H9 (cell line): ENCODE results near the gene NXPH4. TPM values are rescaled to one million over a fixed set of nuclear protein-coding genes. Genes with fewer than 3 reads are reported as not detected.

ENCODE experiments used
- DNase-seq: peaks from one replicate; pipeline ENCODE4 v3.0.0-alpha.2; 2017
- H2AFZ ChIP-seq: one replicate; pipeline ENCODE4 v1.6.1; 2013; ENCODE audit warnings: mild to moderate bottlenecking, low read length, control low read depth, moderate library complexity
- H2AK5ac ChIP-seq: 2 replicates; pipeline ENCODE4 v1.6.1; 2013; ENCODE audit warnings: low read length, control low read depth, mixed read lengths; ENCODE audit not compliant: insufficient read length
- H2BK120ac ChIP-seq: one replicate; pipeline ENCODE4 v1.6.1; 2013; ENCODE audit warnings: low read depth, mild to moderate bottlenecking, low read length, control low read depth, inconsistent platforms; ENCODE audit not compliant: poor library complexity, severe bottlenecking
- H2BK12ac ChIP-seq: 2 replicates; pipeline ENCODE4 v1.6.1; 2013; ENCODE audit warnings: low read length, control low read depth, mixed read lengths, low read depth; ENCODE audit not compliant: insufficient read length
- H2BK15ac ChIP-seq: 2 replicates; pipeline ENCODE4 v1.6.1; 2013; ENCODE audit warnings: low read depth, low read length, control low read depth
- H2BK20ac ChIP-seq: one replicate; pipeline ENCODE4 v1.6.1; 2013; ENCODE audit warnings: low read depth, mild to moderate bottlenecking, low read length, control low read depth, inconsistent platforms; ENCODE audit not compliant: poor library complexity, severe bottlenecking
- H2BK5ac ChIP-seq: 2 replicates; pipeline ENCODE4 v1.6.1; 2013; ENCODE audit warnings: low read length, control low read depth, mixed read lengths; ENCODE audit not compliant: insufficient read length
- H3K14ac ChIP-seq: 2 replicates; pipeline ENCODE4 v1.6.1; 2013; ENCODE audit warnings: low read length, control low read depth; ENCODE audit not compliant: insufficient read depth
- H3K18ac ChIP-seq: 2 replicates; pipeline ENCODE4 v1.6.1; 2013; ENCODE audit warnings: low read depth, mild to moderate bottlenecking, mixed read lengths, low read length, control low read depth; ENCODE audit not compliant: insufficient read length
- H3K23ac ChIP-seq: 2 replicates; pipeline ENCODE4 v1.6.1; 2013; ENCODE audit warnings: low read length, control low read depth, mixed read lengths, low read depth; ENCODE audit not compliant: insufficient read length
- H3K23me2 ChIP-seq: 2 replicates; pipeline ENCODE4 v1.6.1; 2013; ENCODE audit warnings: low read depth, mild to moderate bottlenecking, mixed read lengths, low read length, control low read depth; ENCODE audit not compliant: insufficient read length, poor library complexity, severe bottlenecking
- H3K27ac ChIP-seq: 2 replicates; pipeline ENCODE4 v1.5.1; 2013; ENCODE audit warnings: low read length, control low read depth, mixed read lengths, low read depth; ENCODE audit not compliant: insufficient read length
- H3K27me3 ChIP-seq: 2 replicates; pipeline ENCODE4 v1.6.1; 2013; ENCODE audit warnings: low read length, control low read depth, inconsistent platforms; ENCODE audit not compliant: insufficient read depth
- H3K4ac ChIP-seq: 2 replicates; pipeline ENCODE4 v1.6.1; 2013; ENCODE audit warnings: low read depth, mild to moderate bottlenecking, control low read depth, inconsistent platforms, low read length, moderate library complexity
- H3K4me1 ChIP-seq: 2 replicates; pipeline ENCODE4 v1.6.1; 2013; ENCODE audit warnings: low read length, control low read depth, inconsistent platforms; ENCODE audit not compliant: insufficient read depth
- H3K4me2 ChIP-seq: 2 replicates; pipeline ENCODE4 v1.6.1; 2013; ENCODE audit warnings: low read length, control low read depth, mixed read lengths; ENCODE audit not compliant: insufficient read length, insufficient read depth
- H3K56ac ChIP-seq: 2 replicates; pipeline ENCODE4 v1.6.1; 2013; ENCODE audit warnings: low read depth, mild to moderate bottlenecking, mixed read lengths, low read length, control low read depth; ENCODE audit not compliant: insufficient read length
- H3K79me1 ChIP-seq: 2 replicates; pipeline ENCODE4 v1.6.1; 2013; ENCODE audit warnings: low read depth, mild to moderate bottlenecking, moderate library complexity, low read length, control low read depth, inconsistent platforms; ENCODE audit not compliant: insufficient read depth, poor library complexity, severe bottlenecking
- H3K79me2 ChIP-seq: 2 replicates; pipeline ENCODE4 v1.6.1; 2013; ENCODE audit warnings: low read length, control low read depth, inconsistent platforms; ENCODE audit not compliant: insufficient read depth
- H3K9ac ChIP-seq: 2 replicates; pipeline ENCODE4 v1.6.1; 2013; ENCODE audit warnings: low read length, control low read depth, mixed read lengths; ENCODE audit not compliant: insufficient read length; ENCODE audit errors: extremely low read depth
- H3K9me3 ChIP-seq: one replicate; pipeline ENCODE4 v1.6.1; 2013; ENCODE audit warnings: low read depth, low read length, inconsistent platforms; ENCODE audit not compliant: control insufficient read depth
- H3T11ph ChIP-seq: one replicate; pipeline ENCODE4 v1.6.1; 2013; ENCODE audit warnings: mild to moderate bottlenecking, low read length, control low read depth, inconsistent platforms
- H4K20me1 ChIP-seq: one replicate; pipeline ENCODE4 v1.6.1; 2013; ENCODE audit not compliant: control insufficient read depth, insufficient read length, insufficient read depth
- H4K5ac ChIP-seq: 2 replicates; pipeline ENCODE4 v1.6.1; 2013; ENCODE audit warnings: low read depth, mild to moderate bottlenecking, mixed read lengths, low read length, control low read depth; ENCODE audit not compliant: insufficient read length
- H4K8ac ChIP-seq: replicated peaks from 2 replicates; pipeline ENCODE4 v1.6.1; 2013; ENCODE audit warnings: low read length, control low read depth, mixed read lengths, low read depth; ENCODE audit not compliant: insufficient read length
- H4K91ac ChIP-seq: 2 replicates; pipeline ENCODE4 v1.6.1; 2013; ENCODE audit warnings: low read depth, mild to moderate bottlenecking, moderate library complexity, mixed read lengths, low read length, control low read depth; ENCODE audit not compliant: insufficient read length
- H3K27ac Mint-ChIP-seq, 3 experiments: 2 replicates in 2 of 3; 3 replicates in 1 of 3; pipeline ENCODE4 v1.8.0; 2020 to 2021; ENCODE audit warnings: mixed read lengths in 3 of 3, mild to moderate bottlenecking in 1 of 3, moderate library complexity in 1 of 3
- H3K27me3 Mint-ChIP-seq: 2 replicates; pipeline ENCODE4 v1.8.0; 2021; ENCODE audit warnings: low read depth, mild to moderate bottlenecking, moderate library complexity, mixed read lengths
- H3K36me3 Mint-ChIP-seq, 3 experiments: 2 replicates in 2 of 3; 3 replicates in 1 of 3; pipeline ENCODE4 v1.8.0; 2020 to 2021; ENCODE audit warnings: low read depth in 3 of 3, mixed read lengths in 3 of 3; ENCODE audit not compliant: insufficient read depth in 1 of 3
- H3K4me1 Mint-ChIP-seq, 2 experiments: 2 replicates each; pipeline ENCODE4 v1.8.0; 2020; ENCODE audit warnings: mixed read lengths in 2 of 2
- H3K4me3 Mint-ChIP-seq, 2 experiments: 2 replicates in 1 of 2; 3 replicates in 1 of 2; pipeline ENCODE4 v1.8.0; 2020 to 2021; ENCODE audit warnings: mild to moderate bottlenecking in 2 of 2, mixed read lengths in 2 of 2, moderate library complexity in 1 of 2
- H3K9me3 Mint-ChIP-seq, 2 experiments: 2 replicates in 1 of 2; 3 replicates in 1 of 2; pipeline ENCODE4 v1.8.0; 2020; ENCODE audit warnings: mild to moderate bottlenecking in 2 of 2, mixed read lengths in 2 of 2, moderate library complexity in 1 of 2
- CTCF ChIP-seq: fragments of 200-600 bp; sonication (generic); conservative IDR thresholded peaks from 3 replicates; pipeline ENCODE4 v1.8.0; 2021; ENCODE audit warnings: antibody characterized with exemption, mild to moderate bottlenecking
- WGBS: extraction: QIAGEN DNeasy Blood & Tissue Kit; methylation state at CpG from one replicate; pipeline ENCODE4 v1.1.7; 2013; ENCODE audit warnings: missing lambda C conversion rate, low lambda C conversion rate, mixed read lengths; ENCODE audit not compliant: insufficient read length; ENCODE audit errors: extremely low coverage; 5-methylcytosine and 5-hydroxymethylcytosine counted together
- total RNA-seq: library from RNA; stranded (reverse); gene quantifications from 2 replicates; pipeline ENCODE4 v1.2.1, GENCODE V29; 2021

NXPH4 gene
- total RNA-seq, 1 experiment from 2014 or later: 2.1 TPM

- Histone ChIP-seq H2BK20ac (no peak overlapping the region), H3K23me2 (no peaks in the 10 kb centered on the region), H2BK15ac (no peak overlapping the region), H3K23ac (no peak overlapping the region), H3K9ac (no peak overlapping the region), H2AFZ (no peak overlapping the region), H3K18ac (no peak overlapping the region), H3K4me1 (no peaks in the 10 kb centered on the region), H3K4ac (no peak overlapping the region), H3K9me3 (no peaks in the 10 kb centered on the region), H3K27ac (no peak overlapping the region), H3K27me3 (no peaks in the 10 kb centered on the region), H2BK12ac (no peak overlapping the region), H3K4me2 (no peak overlapping the region), H4K5ac (no peak overlapping the region), H3K79me1 (no peaks in the 10 kb centered on the region), H2BK5ac (no peak overlapping the region), H4K91ac (no peak overlapping the region), H4K20me1 (no peaks in the 10 kb centered on the region), H2BK120ac (no peak overlapping the region), H2AK5ac (no peak overlapping the region), H3K56ac (no peak overlapping the region), H4K8ac (no peak overlapping the region), H3T11ph (no peak overlapping the region), H3K14ac (no peak overlapping the region), H3K79me2 (no peaks in the 10 kb centered on the region)
- no peaks in the 10 kb centered on the region for H3K27me3 Mint-ChIP-seq
- no CpG with 5 or more reads among the region's 7 CpGs for WGBS
- H3K4me3 Mint-ChIP-seq: no peak overlapping the region
- H3K36me3 Mint-ChIP-seq: peaks cover 48 to 91% (median 87%) of the 10 kb centered on the region in 3 experiments
- TF ChIP-seq CTCF: no peak
- 0 out of 7 replicates have a peak overlapping the region, but pooled peaks of 1 of the 3 experiments have one; percentile 21 for H3K27ac Mint-ChIP-seq
- no peak for DNase-seq
- H3K4me1 Mint-ChIP-seq: no peaks in the 10 kb centered on the region
- H3K9me3 Mint-ChIP-seq: no peaks in the 10 kb centered on the region
Measured at GRCh38 chr12:57205931-57206330, 10.7 kb upstream of the NXPH4 start.
